H1 (cell line): Measurements from ENCODE around the gene CDADC1. TPM values are rescaled to one million over a fixed set of nuclear protein-coding genes. Genes with fewer than 3 reads are reported as not detected.

Experiments used
- CHD2 ChIP-seq: IDR thresholded peaks from 2 replicates; pipeline ENCODE4 v1.6.1; 2012; ENCODE audit warnings: low read length, improper control_type of control experiment
- FOSL1 ChIP-seq: IDR thresholded peaks from 2 replicates; pipeline ENCODE4 v1.6.1; 2011; ENCODE audit warnings: mild to moderate bottlenecking, low read depth, low read length, moderate library complexity; ENCODE audit not compliant: insufficient read depth
- HDAC2 ChIP-seq, 2 experiments: fragments of 300-600 bp in 1 of 2; sonication (generic) in 1 of 2; IDR thresholded peaks; 2 replicates each; pipeline ENCODE4 v1.6.1; 2011 to 2012; ENCODE audit warnings: low read depth in 2 of 2, low read length in 2 of 2, mild to moderate bottlenecking in 2 of 2, moderate library complexity in 2 of 2, borderline replicate concordance in 1 of 2, inconsistent platforms in 1 of 2
- POLR2AphosphoS5 ChIP-seq: IDR thresholded peaks from 2 replicates; pipeline ENCODE4 v1.6.1; 2011; ENCODE audit warnings: low read depth, low read length
- RBBP5 ChIP-seq: IDR thresholded peaks from 2 replicates; pipeline ENCODE4 v1.7.1; 2012; ENCODE audit warnings: low read depth, mild to moderate bottlenecking, inconsistent platforms, low read length, moderate library complexity, borderline replicate concordance
- RXRA ChIP-seq: IDR thresholded peaks from 2 replicates; pipeline ENCODE4 v1.6.1; 2011; ENCODE audit warnings: low read depth, mild to moderate bottlenecking, low read length, moderate library complexity; ENCODE audit not compliant: insufficient read depth
- SIX5 ChIP-seq: IDR thresholded peaks from 2 replicates; pipeline ENCODE4 v1.6.1; 2011; ENCODE audit warnings: mild to moderate bottlenecking, low read depth, low read length
- SP1 ChIP-seq: IDR thresholded peaks from 2 replicates; pipeline ENCODE4 v1.6.1; 2011; ENCODE audit warnings: low read depth, low read length
- SUZ12 ChIP-seq: fragments of 200-600 bp; sonication (generic); IDR thresholded peaks from 2 replicates; pipeline ENCODE4 v1.6.1; 2012; ENCODE audit warnings: mild to moderate bottlenecking, inconsistent platforms, low read length, moderate library complexity, mixed read lengths
- polyA plus RNA-seq, 7 experiments: library from polyadenylated mRNA; depleted of rRNA in 3 of 7; stranded (reverse) in 5 of 7; unstranded in 2 of 7; fragments of >200 nt in 5 of 7; fragments of 200-250 nt in 2 of 7; gene quantifications; 1 replicate in 5 of 7; 2 replicates in 1 of 7; 4 replicates in 1 of 7; pipeline versions ENCODE4 v1.2.1 to v1.2.3, GENCODE V29; 2011 to 2013; ENCODE audit warnings: missing spikeins in 2 of 7, mixed read lengths in 2 of 7
- total RNA-seq: library from RNA; stranded (reverse); fragmentation: NEBNext Ultra II Directional; extraction: Animal tissue kit (Norgen Biotek cat#: 25700); gene quantifications from 2 replicates; pipeline ENCODE4 v1.2.1, GENCODE V29; 2021

CDADC1 gene
- total and polyA plus RNA-seq, 2 of the 8 experiments (the other 6 are each of a cell fraction or from before 2014, with no cell fraction given): 0.98 to 2.7 TPM

GRCh38 chr13:49251326-49251725 lies 3.6 kb downstream of the CDADC1 start (continued):
- no peak for TF ChIP-seq FOSL1
- TF ChIP-seq POLR2AphosphoS5: no peak
- no peak for TF ChIP-seq HDAC2 (IDR thresholded peaks at IDR 0.05; ENCODE audit: borderline replicate concordance in 1 of 2, low read depth in 2 of 2, low read length in 2 of 2)
- TF ChIP-seq SP1: no peak
- TF ChIP-seq RXRA: no peak
- TF ChIP-seq SUZ12: no peak
- no peak for TF ChIP-seq CHD2
- no peak for TF ChIP-seq SIX5
- TF ChIP-seq RBBP5: no peak
